GM23338 (cell line): Measurements from ENCODE around the gene DYNC2H1.

ENCODE experiments used
- CREB1 ChIP-seq: fragments of 250-450 bp; sonication (Bioruptor Pico); IDR thresholded peaks from 2 replicates; pipeline ENCODE4 v1.5.0; 2020; ENCODE audit warnings: low read depth, mild to moderate bottlenecking, moderate library complexity
- CTCF ChIP-seq, 2 experiments: fragments of 200-600 bp in 1 of 2; sonication (generic) in 1 of 2; conservative IDR thresholded peaks; 2 replicates each; pipeline versions ENCODE4 v1.5.1 to v1.6.1; 2016 to 2017; ENCODE audit warnings: antibody characterized with exemption in 2 of 2, low read depth in 2 of 2, mild to moderate bottlenecking in 2 of 2, moderate library complexity in 1 of 2
- ETS1 ChIP-seq: IDR thresholded peaks from 2 replicates; pipeline ENCODE4 v1.6.1; 2016; ENCODE audit warnings: antibody characterized with exemption
- EZH2 ChIP-seq: fragments of 200-600 bp; sonication (generic); IDR thresholded peaks from one replicate; pipeline ENCODE4 v1.8.0; 2017; ENCODE audit warnings: antibody characterized with exemption, mild to moderate bottlenecking, low read depth; ENCODE audit not compliant: unreplicated experiment
- EZH2phosphoT487 ChIP-seq: fragments of 200-600 bp; sonication (generic); IDR thresholded peaks from one replicate; pipeline ENCODE4 v1.8.1; 2018; ENCODE audit warnings: antibody characterized with exemption; ENCODE audit not compliant: unreplicated experiment
- JUNB ChIP-seq: IDR thresholded peaks from one replicate; pipeline ENCODE4 v1.6.1; 2016; ENCODE audit warnings: antibody characterized with exemption; ENCODE audit not compliant: unreplicated experiment
- NANOG ChIP-seq: IDR thresholded peaks from 2 replicates; pipeline ENCODE4 v1.6.1; 2016; ENCODE audit warnings: antibody characterized with exemption, borderline replicate concordance
- POLR2AphosphoS5 ChIP-seq: IDR thresholded peaks from 2 replicates; pipeline ENCODE4 v1.6.1; 2016; ENCODE audit warnings: antibody characterized with exemption, low read depth
- STAT1 ChIP-seq: IDR thresholded peaks from one replicate; pipeline ENCODE4 v1.6.1; 2016; ENCODE audit warnings: antibody characterized with exemption; ENCODE audit not compliant: unreplicated experiment
- ZNF114 ChIP-seq: fragments of 250-450 bp; sonication (Bioruptor Pico); IDR thresholded peaks from 2 replicates; pipeline ENCODE4 v1.5.0; 2020; ENCODE audit warnings: mild to moderate bottlenecking, moderate library complexity
- ZNF331 ChIP-seq: fragments of 250-450 bp; sonication (Bioruptor Pico); IDR thresholded peaks from 2 replicates; pipeline ENCODE4 v1.5.0; 2020; ENCODE audit warnings: low read depth, mild to moderate bottlenecking, moderate library complexity
- TF ChIP-seq, protein P1 (sequence below): IDR thresholded peaks from one replicate; pipeline ENCODE4 v1.6.1; 2018; ENCODE audit warnings: antibody characterized with exemption; ENCODE audit not compliant: unreplicated experiment
- TF ChIP-seq, protein P2 (sequence below): fragments of 250-450 bp; sonication (Bioruptor Pico); IDR thresholded peaks from 2 replicates; pipeline ENCODE4 v1.5.0; 2020; ENCODE audit warnings: mild to moderate bottlenecking, moderate library complexity

- TF ChIP-seq CTCF (conservative IDR thresholded peaks at IDR 0.05; ENCODE audit: low read depth in 2 of 2): no peak
- TF ChIP-seq, protein P1, sequence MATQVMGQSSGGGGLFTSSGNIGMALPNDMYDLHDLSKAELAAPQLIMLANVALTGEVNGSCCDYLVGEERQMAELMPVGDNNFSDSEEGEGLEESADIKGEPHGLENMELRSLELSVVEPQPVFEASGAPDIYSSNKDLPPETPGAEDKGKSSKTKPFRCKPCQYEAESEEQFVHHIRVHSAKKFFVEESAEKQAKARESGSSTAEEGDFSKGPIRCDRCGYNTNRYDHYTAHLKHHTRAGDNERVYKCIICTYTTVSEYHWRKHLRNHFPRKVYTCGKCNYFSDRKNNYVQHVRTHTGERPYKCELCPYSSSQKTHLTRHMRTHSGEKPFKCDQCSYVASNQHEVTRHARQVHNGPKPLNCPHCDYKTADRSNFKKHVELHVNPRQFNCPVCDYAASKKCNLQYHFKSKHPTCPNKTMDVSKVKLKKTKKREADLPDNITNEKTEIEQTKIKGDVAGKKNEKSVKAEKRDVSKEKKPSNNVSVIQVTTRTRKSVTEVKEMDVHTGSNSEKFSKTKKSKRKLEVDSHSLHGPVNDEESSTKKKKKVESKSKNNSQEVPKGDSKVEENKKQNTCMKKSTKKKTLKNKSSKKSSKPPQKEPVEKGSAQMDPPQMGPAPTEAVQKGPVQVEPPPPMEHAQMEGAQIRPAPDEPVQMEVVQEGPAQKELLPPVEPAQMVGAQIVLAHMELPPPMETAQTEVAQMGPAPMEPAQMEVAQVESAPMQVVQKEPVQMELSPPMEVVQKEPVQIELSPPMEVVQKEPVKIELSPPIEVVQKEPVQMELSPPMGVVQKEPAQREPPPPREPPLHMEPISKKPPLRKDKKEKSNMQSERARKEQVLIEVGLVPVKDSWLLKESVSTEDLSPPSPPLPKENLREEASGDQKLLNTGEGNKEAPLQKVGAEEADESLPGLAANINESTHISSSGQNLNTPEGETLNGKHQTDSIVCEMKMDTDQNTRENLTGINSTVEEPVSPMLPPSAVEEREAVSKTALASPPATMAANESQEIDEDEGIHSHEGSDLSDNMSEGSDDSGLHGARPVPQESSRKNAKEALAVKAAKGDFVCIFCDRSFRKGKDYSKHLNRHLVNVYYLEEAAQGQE: no peak
- TF ChIP-seq EZH2: no peak
- TF ChIP-seq ZNF331 (CRISPR knock-in tag): no peak
- no peak for TF ChIP-seq ETS1
- no peak for TF ChIP-seq CREB1 (CRISPR knock-in tag)
- no peak for TF ChIP-seq JUNB
- no peak for TF ChIP-seq STAT1
- no peak for TF ChIP-seq POLR2AphosphoS5
- no peak for TF ChIP-seq EZH2phosphoT487
- no peak for TF ChIP-seq ZNF114 (CRISPR knock-in tag)
- TF ChIP-seq, protein P2, sequence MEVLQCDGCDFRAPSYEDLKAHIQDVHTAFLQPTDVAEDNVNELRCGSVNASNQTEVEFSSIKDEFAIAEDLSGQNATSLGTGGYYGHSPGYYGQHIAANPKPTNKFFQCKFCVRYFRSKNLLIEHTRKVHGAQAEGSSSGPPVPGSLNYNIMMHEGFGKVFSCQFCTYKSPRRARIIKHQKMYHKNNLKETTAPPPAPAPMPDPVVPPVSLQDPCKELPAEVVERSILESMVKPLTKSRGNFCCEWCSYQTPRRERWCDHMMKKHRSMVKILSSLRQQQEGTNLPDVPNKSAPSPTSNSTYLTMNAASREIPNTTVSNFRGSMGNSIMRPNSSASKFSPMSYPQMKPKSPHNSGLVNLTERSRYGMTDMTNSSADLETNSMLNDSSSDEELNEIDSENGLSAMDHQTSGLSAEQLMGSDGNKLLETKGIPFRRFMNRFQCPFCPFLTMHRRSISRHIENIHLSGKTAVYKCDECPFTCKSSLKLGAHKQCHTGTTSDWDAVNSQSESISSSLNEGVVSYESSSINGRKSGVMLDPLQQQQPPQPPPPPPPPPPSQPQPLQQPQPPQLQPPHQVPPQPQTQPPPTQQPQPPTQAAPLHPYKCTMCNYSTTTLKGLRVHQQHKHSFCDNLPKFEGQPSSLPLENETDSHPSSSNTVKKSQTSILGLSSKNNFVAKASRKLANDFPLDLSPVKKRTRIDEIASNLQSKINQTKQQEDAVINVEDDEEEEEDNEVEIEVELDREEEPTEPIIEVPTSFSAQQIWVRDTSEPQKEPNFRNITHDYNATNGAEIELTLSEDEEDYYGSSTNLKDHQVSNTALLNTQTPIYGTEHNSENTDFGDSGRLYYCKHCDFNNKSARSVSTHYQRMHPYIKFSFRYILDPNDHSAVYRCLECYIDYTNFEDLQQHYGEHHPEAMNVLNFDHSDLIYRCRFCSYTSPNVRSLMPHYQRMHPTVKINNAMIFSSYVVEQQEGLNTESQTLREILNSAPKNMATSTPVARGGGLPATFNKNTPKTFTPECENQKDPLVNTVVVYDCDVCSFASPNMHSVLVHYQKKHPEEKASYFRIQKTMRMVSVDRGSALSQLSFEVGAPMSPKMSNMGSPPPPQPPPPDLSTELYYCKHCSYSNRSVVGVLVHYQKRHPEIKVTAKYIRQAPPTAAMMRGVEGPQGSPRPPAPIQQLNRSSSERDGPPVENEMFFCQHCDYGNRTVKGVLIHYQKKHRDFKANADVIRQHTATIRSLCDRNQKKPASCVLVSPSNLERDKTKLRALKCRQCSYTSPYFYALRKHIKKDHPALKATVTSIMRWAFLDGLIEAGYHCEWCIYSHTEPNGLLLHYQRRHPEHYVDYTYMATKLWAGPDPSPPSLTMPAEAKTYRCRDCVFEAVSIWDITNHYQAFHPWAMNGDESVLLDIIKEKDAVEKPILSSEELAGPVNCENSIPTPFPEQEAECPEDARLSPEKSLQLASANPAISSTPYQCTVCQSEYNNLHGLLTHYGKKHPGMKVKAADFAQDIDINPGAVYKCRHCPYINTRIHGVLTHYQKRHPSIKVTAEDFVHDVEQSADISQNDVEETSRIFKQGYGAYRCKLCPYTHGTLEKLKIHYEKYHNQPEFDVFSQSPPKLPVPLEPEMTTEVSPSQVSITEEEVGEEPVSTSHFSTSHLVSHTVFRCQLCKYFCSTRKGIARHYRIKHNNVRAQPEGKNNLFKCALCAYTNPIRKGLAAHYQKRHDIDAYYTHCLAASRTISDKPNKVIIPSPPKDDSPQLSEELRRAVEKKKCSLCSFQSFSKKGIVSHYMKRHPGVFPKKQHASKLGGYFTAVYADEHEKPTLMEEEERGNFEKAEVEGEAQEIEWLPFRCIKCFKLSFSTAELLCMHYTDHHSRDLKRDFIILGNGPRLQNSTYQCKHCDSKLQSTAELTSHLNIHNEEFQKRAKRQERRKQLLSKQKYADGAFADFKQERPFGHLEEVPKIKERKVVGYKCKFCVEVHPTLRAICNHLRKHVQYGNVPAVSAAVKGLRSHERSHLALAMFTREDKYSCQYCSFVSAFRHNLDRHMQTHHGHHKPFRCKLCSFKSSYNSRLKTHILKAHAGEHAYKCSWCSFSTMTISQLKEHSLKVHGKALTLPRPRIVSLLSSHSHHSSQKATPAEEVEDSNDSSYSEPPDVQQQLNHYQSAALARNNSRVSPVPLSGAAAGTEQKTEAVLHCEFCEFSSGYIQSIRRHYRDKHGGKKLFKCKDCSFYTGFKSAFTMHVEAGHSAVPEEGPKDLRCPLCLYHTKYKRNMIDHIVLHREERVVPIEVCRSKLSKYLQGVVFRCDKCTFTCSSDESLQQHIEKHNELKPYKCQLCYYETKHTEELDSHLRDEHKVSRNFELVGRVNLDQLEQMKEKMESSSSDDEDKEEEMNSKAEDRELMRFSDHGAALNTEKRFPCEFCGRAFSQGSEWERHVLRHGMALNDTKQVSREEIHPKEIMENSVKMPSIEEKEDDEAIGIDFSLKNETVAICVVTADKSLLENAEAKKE (CRISPR knock-in tag): no peak
- no peak for TF ChIP-seq NANOG
Observed at GRCh38 chr11:103339485-103339857, 230.2 kb downstream of the DYNC2H1 start.
